ENCODE measurements around the gene LRRC57.

- TF ChIP-seq POLR2A (IDR thresholded peaks at IDR 0.05) (no peak), CTCF (IDR thresholded peaks at IDR 0.05) (peak in 3 of 12 donors; percentile 16 to 33 (median 25))
These were observed 40.3 kb downstream of the LRRC57 start for GRCh38 chr15:42508263-42508690.
